Stimulated activated CD4-positive, alpha-beta T cell treated with anti-CD3 and anti-CD28 coated beads, TNF-alpha, amount 100 ng/mL, for 1 hour (primary cell): ENCODE measurements around the gene SFXN3.

Experiments used
- DNase-seq, 3 donors: peaks; one replicate each; pipeline ENCODE4 v3.0.0-alpha.2; 2020; ENCODE audit warnings: low read depth in 3 of 3, low spot score in 1 of 3

The SFXN3 gene

DNA sequence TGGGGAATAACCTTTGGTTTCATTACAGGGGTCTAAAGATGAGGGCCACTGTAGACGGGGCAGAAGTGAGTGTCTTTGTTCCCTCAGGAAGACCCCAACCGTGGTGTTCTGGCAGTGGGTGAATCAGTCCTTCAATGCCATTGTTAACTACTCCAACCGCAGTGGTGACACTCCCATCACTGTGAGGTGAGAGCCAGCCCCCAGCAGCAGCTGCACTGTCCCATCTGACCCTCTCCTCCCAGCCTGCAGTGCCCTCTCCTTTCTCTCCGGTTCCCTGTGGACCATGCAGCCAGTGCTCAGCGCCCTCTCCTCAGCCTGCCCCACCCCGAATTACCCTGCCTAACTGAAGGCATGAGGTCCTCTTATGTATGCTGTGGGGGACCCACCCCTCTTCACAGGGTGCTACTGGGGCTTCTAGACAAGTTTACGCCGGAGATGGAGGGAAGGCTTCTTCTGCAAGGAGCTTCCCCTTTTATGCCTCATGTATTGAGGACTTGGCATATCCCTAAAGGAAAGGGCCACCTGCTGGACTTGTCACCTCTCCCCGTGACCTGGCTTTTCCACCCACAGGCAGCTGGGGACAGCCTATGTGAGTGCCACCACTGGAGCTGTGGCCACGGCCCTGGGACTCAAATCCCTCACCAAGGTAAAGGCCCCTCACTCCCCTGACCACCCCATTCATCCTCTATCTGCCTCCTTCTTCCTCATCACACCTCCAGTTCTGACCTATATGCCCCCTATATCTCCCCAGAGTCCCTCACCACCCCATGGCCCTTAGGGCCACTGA lies 5.1 kb downstream of the SFXN3 start:
- DNase-seq = no peak

GRCh38 chr10:101036726-101037125 lies 5.7 kb downstream of the SFXN3 start:
- no peak for DNase-seq

GRCh38 chr10:101038484-101038883 lies 7.5 kb downstream of the SFXN3 start:
- DNase-seq = no peak

DNA sequence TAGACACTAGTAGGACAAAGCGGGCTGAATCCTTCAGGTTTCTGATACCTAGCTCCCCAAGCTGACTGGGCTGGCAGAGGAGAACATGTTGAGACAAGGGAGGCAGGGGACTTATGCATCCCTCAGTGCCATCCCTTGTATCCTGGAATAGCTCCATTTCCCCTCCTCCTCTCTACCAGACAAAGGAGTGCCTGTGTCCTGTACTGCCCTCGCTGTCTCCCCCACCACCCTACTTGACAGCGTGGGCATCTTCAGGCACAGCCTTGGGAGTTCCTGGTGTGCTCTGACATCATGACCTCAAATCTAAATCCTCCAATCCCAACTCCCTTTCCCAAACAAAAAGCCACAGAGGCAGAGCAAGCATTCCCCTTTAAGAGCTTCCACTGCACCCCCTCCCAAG lies 9.0 kb downstream of the SFXN3 start:
- no peak for DNase-seq

DNA sequence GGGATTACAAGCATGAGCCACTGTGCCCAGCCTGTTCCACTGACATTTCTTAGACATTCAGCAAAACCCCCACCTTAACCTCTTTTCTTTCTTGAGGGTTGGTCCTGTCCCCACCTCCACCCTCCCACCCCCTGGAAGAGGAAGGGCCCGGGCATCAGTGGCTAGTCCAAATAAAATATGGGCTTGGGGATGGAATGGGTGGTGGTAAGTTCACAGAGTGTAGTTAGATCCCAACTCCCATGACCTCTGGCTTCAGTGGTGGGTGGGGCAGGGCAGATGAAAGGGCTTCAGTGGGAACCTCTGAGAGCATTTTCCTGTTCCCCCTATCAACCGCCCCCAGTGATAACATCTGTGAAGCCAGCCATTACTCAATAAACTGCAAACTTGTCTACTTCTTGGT lies 9.8 kb downstream of the SFXN3 start:
- no peak for DNase-seq

GRCh38 chr10:101041252-101041761 lies 10.3 kb downstream of the SFXN3 start:
- peak; percentile 38 to 54 (median 46) for DNase-seq

DNA sequence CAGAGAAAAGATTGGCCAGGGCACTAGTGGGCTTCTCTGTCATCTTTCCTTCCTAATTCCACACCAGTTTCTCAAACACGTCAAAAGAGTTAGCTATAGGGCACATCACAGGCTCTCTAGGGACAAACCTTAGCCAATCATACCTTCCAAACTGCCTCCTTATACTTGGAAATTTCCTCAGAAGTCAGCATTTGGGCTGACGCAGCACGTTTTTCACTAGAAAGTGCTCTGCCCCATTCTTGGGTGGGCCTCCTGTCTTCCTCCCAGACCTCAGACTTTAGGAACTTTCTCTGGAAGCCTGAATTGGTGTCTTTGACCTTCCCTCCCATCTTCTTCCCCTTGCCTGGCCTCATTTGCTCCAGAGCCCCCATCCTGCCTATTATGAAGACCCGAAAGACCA lies 11.1 kb downstream of the SFXN3 start:
- DNase-seq = no peak

- peak; percentile 42 to 79 (median 55) for DNase-seq
Observed at GRCh38 chr10:101042667-101043362, 11.8 kb downstream of the SFXN3 start.

GRCh38 chr10:101043363-101043707 lies 12.3 kb downstream of the SFXN3 start:
- no peak for DNase-seq

- no peak for DNase-seq
Observed at GRCh38 chr10:101044117-101044516, 13.1 kb downstream of the SFXN3 start.

DNA sequence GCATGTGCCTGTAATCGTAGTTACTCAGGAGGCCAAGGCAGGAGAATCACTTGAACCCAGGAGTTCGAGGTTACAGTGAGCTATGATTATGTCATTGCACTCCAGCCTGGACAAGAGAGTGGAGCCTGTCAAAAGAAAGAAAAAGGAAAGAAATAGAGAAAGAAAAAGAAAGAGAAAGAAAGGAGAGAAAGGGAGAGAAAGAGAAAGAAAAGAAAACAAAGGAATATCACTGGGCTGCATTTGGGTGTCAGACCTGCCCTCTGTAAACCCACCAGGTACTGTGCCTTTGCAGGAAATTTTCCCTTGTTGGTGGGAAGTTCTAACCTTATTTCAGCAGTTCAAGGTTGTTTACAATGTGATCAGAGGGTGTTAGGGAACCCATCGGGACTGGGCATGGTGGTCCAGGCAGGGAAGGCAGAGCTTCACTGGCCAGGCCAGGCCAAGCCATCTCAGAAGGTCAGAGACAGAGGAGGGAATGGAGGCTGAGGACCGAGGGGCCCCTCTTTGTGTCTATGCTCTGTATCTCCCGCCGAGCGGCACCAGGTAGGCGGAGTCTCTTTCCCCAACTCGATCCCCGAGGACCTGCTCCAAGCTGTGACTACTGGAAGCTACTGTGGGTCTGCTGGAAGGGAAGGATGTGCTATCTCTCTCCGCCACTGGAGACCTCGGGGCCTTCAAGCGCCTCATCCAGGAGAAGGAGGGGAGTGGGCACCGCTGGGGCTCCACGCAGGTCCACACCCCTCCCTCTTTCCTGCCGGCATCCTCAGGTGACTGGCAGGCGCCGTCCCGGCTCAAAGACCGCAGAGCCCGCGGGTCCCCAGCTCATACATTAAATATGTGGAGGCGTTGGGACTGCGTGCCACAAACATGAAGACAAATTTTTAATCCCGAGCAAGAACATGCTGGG lies 15.6 kb downstream of the SFXN3 start:
- DNase-seq = no peak

DNA sequence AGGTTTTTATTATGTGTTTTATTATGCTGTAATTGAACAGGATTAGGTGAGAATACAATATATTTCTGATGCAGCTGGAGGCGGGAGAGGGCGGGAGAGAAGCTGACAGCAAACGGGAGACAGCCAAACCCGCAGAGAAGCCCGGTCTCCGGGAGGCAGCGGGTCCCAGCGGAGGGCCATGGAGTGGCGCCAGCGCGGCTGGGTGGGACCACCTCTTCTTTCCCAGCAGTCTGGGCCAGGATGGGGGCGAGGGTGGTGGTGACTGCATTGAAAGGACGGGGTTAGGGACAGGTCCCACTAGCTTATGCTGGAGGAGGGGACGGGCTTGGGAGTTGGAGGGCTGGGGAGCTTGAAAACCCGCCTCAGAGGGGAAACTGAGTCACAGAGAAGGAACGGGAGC lies 16.2 kb downstream of the SFXN3 start:
- no peak for DNase-seq

DNA sequence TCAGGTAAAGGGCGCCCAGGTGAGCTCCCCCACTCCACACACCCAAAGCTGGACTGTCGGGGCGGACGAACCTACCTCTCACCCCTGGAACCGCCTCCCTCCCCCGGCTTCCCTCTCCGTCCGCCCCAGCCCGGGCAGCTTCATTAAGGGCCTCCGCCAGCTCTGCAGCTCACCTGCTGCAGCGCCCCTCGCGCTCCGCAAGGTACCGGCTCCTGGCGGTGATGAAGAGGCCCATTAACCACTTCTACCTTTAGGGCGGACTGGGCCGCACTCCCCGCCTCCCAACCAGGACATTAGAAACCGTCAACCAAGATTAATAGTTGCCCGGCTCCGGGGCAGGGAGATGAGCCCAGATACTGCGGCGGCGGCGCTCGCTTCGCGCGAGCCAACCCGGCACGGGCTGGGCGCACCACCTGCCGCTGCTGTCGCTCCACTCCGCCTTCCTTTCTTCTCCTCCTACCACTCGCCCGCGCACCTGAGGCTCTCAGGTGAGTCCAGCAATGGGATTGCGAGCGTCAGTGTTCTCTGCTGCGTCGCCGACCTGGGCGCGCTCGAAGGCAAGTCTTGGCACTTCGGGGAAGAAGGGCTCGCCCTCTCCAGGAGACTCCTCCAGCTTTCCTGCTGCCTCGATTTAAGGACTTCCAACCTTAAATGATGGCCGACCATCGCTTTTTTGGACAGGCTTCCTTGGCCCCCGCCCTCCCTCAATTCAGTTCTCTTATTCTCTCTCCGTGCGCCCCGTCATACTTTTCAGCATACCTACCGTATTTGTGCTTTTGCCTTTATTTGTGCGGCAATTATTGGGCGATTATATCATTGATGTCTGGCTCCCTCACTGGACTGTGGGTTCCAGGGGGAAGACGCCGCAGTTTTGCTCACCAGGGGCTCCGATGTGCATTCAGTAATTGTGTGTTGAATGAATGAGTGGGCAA lies 17.2 kb downstream of the SFXN3 start:
- no peak for DNase-seq

DNA sequence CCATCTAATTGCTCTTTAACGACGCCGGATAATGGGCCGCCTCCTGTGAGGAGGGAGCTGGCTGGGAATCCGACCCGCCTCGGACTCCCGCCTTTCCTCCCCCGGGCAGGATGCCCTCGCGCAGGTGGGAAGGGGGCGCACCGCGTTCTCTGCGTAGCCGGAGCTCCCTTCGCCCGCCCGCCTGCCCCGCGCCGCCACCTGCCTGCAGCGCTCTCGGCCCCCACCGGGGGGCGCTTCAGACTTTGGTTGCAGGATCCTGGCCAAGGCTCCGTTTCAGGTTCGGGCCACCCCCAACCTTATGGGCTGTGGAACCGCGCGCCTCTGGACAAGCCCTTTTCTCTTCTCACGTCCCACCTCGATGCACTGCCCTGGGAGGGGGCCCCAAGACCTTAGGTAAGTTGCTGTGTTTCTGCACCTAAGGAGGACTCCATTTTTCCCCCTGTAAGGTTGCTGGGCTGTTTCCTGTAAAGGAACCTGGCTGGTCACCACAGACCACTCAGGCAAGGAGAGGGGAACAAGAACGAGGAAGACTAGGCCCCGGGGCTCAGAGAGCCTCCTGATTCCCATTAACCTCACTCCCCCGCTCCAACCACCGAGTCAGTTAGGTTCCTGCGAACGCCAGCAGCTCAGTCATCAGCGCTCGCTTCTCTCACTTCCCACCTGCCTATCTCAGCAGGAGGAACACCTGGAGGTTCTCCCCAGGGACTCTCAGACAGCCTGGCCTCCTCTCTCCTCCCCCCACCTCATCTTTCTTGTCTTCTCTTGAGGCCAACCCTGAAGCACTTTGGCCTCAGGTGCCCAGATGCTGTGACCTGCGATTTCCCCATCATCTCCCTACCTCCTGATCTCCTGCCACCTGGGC lies 19.4 kb downstream of the SFXN3 start:
- peak in 2 of 3 donors; percentile 56 to 80 for DNase-seq

- DNase-seq = no peak
Observed at GRCh38 chr10:101052285-101052684, 21.3 kb downstream of the SFXN3 start.

- DNase-seq = no peak
Observed at GRCh38 chr10:101053516-101053915, 22.5 kb downstream of the SFXN3 start.

- DNase-seq = no peak
Observed at GRCh38 chr10:101054351-101054750, 23.3 kb downstream of the SFXN3 start.

DNA sequence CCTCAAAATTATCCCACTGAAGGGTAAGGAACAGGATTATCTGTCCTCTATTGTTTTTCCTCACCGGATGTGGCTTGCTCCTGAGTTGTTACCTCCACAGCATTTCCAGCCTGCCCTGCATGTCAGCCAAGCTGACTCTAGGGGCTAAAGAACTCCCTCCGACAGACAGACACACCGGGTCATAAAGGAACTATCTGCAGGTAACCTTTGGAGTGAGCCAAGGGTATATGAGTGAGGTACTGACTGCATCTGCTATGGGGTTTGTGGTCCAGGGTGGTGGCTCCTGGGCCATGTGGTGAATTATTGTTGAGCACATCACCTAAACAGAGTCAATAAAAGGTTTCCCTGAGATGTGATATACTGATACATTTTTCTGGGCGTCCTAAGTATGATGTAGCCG lies 23.8 kb downstream of the SFXN3 start:
- DNase-seq = no peak

DNA sequence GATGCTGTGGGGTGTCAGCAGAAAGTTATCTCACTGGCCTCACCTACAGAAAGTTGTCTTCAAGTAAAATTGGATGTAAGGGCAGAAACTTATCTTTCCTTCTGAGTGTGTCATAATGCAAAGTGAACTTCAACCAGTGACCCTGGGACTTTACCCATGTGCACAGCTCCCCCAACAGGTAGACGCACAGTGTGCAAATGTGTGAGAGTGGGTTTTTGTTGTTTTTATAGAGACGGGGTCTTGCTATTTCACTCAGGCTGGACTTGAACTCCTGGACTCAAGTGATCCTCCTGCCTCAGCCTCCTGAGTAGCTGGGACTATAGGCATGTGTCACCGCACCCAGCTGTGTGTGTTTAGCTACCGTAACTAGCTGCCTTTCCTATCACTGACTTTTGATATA lies 24.4 kb downstream of the SFXN3 start:
- DNase-seq = no peak
